GM18499 (cell line): Measurements from ENCODE around the gene ATP5PO.
"Not testable (repeated sequence)": the region's sequence is repeated elsewhere in the genome, so short reads cannot be mapped to it uniquely, and the experiment has no call there.

Source experiments
- ATAC-seq: cut with Tn5 transposase; IDR thresholded peaks from one replicate; pipeline ENCODE4 v1.9.1; 2021; ENCODE audit warnings: moderate number of reproducible peaks; ENCODE audit not compliant: insufficient read depth, unreplicated experiment

ATP5PO gene

GRCh38 chr21:33872881-33873515 lies 42.6 kb downstream of the ATP5PO start:
- ATAC-seq = no peak

- ATAC-seq = no peak
Measured at GRCh38 chr21:33871171-33871570, 44.4 kb downstream of the ATP5PO start.

GRCh38 chr21:33870768-33871167 lies 44.8 kb downstream of the ATP5PO start:
- ATAC-seq = no peak

GRCh38 chr21:33869873-33870272 lies 45.7 kb downstream of the ATP5PO start:
- no peak for ATAC-seq

GRCh38 chr21:33867868-33868267 lies 47.7 kb downstream of the ATP5PO start:
- ATAC-seq = not testable (repeated sequence)

- ATAC-seq = no peak
Measured at GRCh38 chr21:33866826-33867225, 48.8 kb downstream of the ATP5PO start.

- ATAC-seq = no peak
Measured at GRCh38 chr21:33865996-33866575, 49.5 kb downstream of the ATP5PO start.

- ATAC-seq = no peak
Measured at GRCh38 chr21:33865176-33865575, 50.4 kb downstream of the ATP5PO start.

GRCh38 chr21:33864150-33864549 lies 51.5 kb downstream of the ATP5PO start:
- ATAC-seq = no peak

GRCh38 chr21:33863191-33863590 lies 52.4 kb downstream of the ATP5PO start:
- ATAC-seq = not testable (repeated sequence)

GRCh38 chr21:33861125-33861524 lies 54.5 kb downstream of the ATP5PO start:
- ATAC-seq = no peak

- ATAC-seq = no peak
Measured at GRCh38 chr21:33860332-33860879, 55.2 kb downstream of the ATP5PO start.

GRCh38 chr21:33859373-33860102 lies 56.1 kb downstream of the ATP5PO start:
- no peak for ATAC-seq

- no peak for ATAC-seq
Measured at GRCh38 chr21:33858667-33859372, 56.8 kb downstream of the ATP5PO start.

- ATAC-seq = no peak
Measured at GRCh38 chr21:33857846-33858666, 57.5 kb downstream of the ATP5PO start.

GRCh38 chr21:33856893-33857527 lies 58.6 kb downstream of the ATP5PO start:
- no peak for ATAC-seq

- no peak for ATAC-seq
Measured at GRCh38 chr21:33855190-33855589, 60.4 kb downstream of the ATP5PO start.

GRCh38 chr21:33854604-33855003 lies 61.0 kb downstream of the ATP5PO start:
- ATAC-seq = no peak
